Measurements from ENCODE around the gene PDRG1.
A peak's percentile ranks its signal among the peaks of the same experiment; 100 is the strongest.

PDRG1 gene

GRCh38 chr20:31951530-31952453, at the start of gene PDRG1:
TSS of gene PDRG1 (minus strand) at chr20:31952046. CDS start at chr20:31951961, 85 bp downstream.
- peak; percentile 99 for DNase-seq

- DNase-seq, result no peak
Observed at GRCh38 chr20:31998246-31998645, 46.4 kb upstream of the PDRG1 start.

GRCh38 chr20:31996996-31997395, 45.1 kb upstream of the PDRG1 start:
- DNase-seq, result no peak

GRCh38 chr20:31992086-31992485, 40.2 kb upstream of the PDRG1 start:
- no peak for DNase-seq

GRCh38 chr20:31991339-31991705, 39.5 kb upstream of the PDRG1 start:
- no peak for DNase-seq

GRCh38 chr20:31990641-31991338, 38.9 kb upstream of the PDRG1 start:
- DNase-seq, result no peak

GRCh38 chr20:31989030-31989645, 37.3 kb upstream of the PDRG1 start:
- no peak for DNase-seq

GRCh38 chr20:31988430-31989015, 36.7 kb upstream of the PDRG1 start:
- no peak for DNase-seq

GRCh38 chr20:31987744-31988143, 35.9 kb upstream of the PDRG1 start:
- DNase-seq, result no peak

- DNase-seq, result no peak
Observed at GRCh38 chr20:31984981-31985471, 33.2 kb upstream of the PDRG1 start.

GRCh38 chr20:31981784-31982183, 29.9 kb upstream of the PDRG1 start:
- no peak for DNase-seq

- no peak for DNase-seq
Observed at GRCh38 chr20:31979713-31980426, 28.0 kb upstream of the PDRG1 start.

GRCh38 chr20:31977080-31977479, 25.2 kb upstream of the PDRG1 start:
- DNase-seq, result no peak

- DNase-seq, result no peak
Observed at GRCh38 chr20:31975874-31976273, 24.0 kb upstream of the PDRG1 start.

GRCh38 chr20:31974951-31975487, 23.2 kb upstream of the PDRG1 start:
- DNase-seq, result no peak

GRCh38 chr20:31974296-31974695, 22.4 kb upstream of the PDRG1 start:
- DNase-seq, result no peak

GRCh38 chr20:31972471-31973021, 20.7 kb upstream of the PDRG1 start:
- no peak for DNase-seq

GRCh38 chr20:31969991-31970390, 18.1 kb upstream of the PDRG1 start:
- DNase-seq, result no peak

- peak; percentile 86 for DNase-seq
Observed at GRCh38 chr20:31968291-31969126, 16.7 kb upstream of the PDRG1 start.

- peak; percentile 43 for DNase-seq
Observed at GRCh38 chr20:31967830-31968249, 16.0 kb upstream of the PDRG1 start, which contains the start of gene XKR7. TSS of gene XKR7 (plus strand) at chr20:31968151. CDS start at chr20:31968176, 25 bp downstream.

All from activated CD4-positive, CD25-positive, alpha-beta regulatory T cell treated with anti-CD3 and anti-CD28 coated beads, Interleukin-2, amount 50 U/mL, for 72 hours (primary cell).